ENCODE measurements around the gene PCDH9. TPM values are rescaled to one million over a fixed set of nuclear protein-coding genes. Genes with fewer than 3 reads are reported as not detected.

PCDH9 gene
- polyA plus RNA-seq, 1 of the 3 experiments (the other 2 are of a cell fraction), result 1.3 TPM

- CTCF ChIA-PET, result interaction anchor here (1.2 kb wide), 1 partner anchor 15 kb away, joined by 4 read pairs; no protein-coding TSS in a partner anchor
- Histone ChIP-seq H4K20me1 (ENCODE audit: insufficient read depth) (no peaks in the 10 kb centered on the region), H3K9ac (no peak overlapping the region), H3F3A (replicated peaks; ENCODE audit: insufficient read depth) (peaks cover 8% of the 10 kb centered on the region), H3K4me3 (ENCODE audit: low read depth in 2 of 2, low read length in 1 of 2) (no peak overlapping the region), H2AFZ (ENCODE audit: low read depth) (no peak overlapping the region), H3K27ac (ENCODE audit: low read depth in 2 of 2, low read length in 1 of 2) (peak overlapping the region in 1 of 2 experiments; percentile 79; a peak in 2 of 4 replicates), H3K9me2 (no peaks in the 10 kb centered on the region), H3K9me3 (no peaks in the 10 kb centered on the region), H3K79me2 (ENCODE audit: insufficient read depth) (no peaks in the 10 kb centered on the region), H3K4me1 (ENCODE audit: control insufficient read depth in 1 of 2, insufficient read depth in 2 of 2, low read depth in 1 of 2, low read length in 1 of 2) (peaks cover 0 to 14% of the 10 kb centered on the region in 2 experiments; a peak in 3 of 4 replicates), H3K36me3 (replicated peaks in 1 of 2; ENCODE audit: control insufficient read depth in 1 of 2, insufficient read depth in 2 of 2, low read length in 1 of 2) (no peaks in the 10 kb centered on the region), H3K4me2 (no peak overlapping the region), H3K27me3 (ENCODE audit: insufficient read depth) (no peaks in the 10 kb centered on the region)
- DNase-seq, result no peak
- POLR2A ChIA-PET, result no interaction called here
- TF ChIP-seq RCOR1 (IDR thresholded peaks at IDR 0.05; ENCODE audit: low read length) (no peak), TAF1 (IDR thresholded peaks at IDR 0.05; ENCODE audit: borderline replicate concordance, low read depth, low read length) (no peak), REST (IDR thresholded peaks at IDR 0.05; ENCODE audit: low read depth, low read length) (no peak), PBX3 (IDR thresholded peaks at IDR 0.05) (no peak), IRF3 (IDR thresholded peaks at IDR 0.05; ENCODE audit: low read depth, low read length) (no peak), CTCF (IDR thresholded peaks at IDR 0.05) (no peak), POLR2AphosphoS5 (IDR thresholded peaks at IDR 0.05; ENCODE audit: low read depth, low read length) (no peak), CHD2 (IDR thresholded peaks at IDR 0.05; ENCODE audit: low read length, partially characterized antibody) (no peak), RFX5 (IDR thresholded peaks at IDR 0.05; ENCODE audit: low read length) (no peak), RXRA (IDR thresholded peaks at IDR 0.05; ENCODE audit: borderline replicate concordance, low read depth) (no peak), EP300 (IDR thresholded peaks at IDR 0.05; ENCODE audit: borderline replicate concordance in 1 of 2, low read depth in 1 of 2, low read length in 1 of 2) (no peak), NRF1 (IDR thresholded peaks at IDR 0.05; ENCODE audit: low read depth, low read length) (no peak), MAX (IDR thresholded peaks at IDR 0.05; ENCODE audit: low read depth) (no peak), USF1 (IDR thresholded peaks at IDR 0.05; ENCODE audit: borderline replicate concordance, low read depth) (no peak), FOXM1 (IDR thresholded peaks at IDR 0.05; ENCODE audit: low read depth) (no peak), USF2 (IDR thresholded peaks at IDR 0.05; ENCODE audit: borderline replicate concordance, low read depth, low read length) (no peak), YY1 (IDR thresholded peaks at IDR 0.05; ENCODE audit: low read depth) (no peak), MXI1 (IDR thresholded peaks at IDR 0.05; ENCODE audit: low read depth, low read length) (no peak), EZH2phosphoT487 (IDR thresholded peaks at IDR 0.05; ENCODE audit: borderline replicate concordance, low read depth) (no peak)
Observed at GRCh38 chr13:66634384-66634783, 595.8 kb downstream of the PCDH9 start.

Measured in SK-N-SH (cell line).